ENCODE measurements around the gene LSM6. TPM values are rescaled to one million over a fixed set of nuclear protein-coding genes. Genes with fewer than 3 reads are reported as not detected.

LSM6 gene
- total RNA-seq, 1 donor from 2014 or later, result 56.2 TPM

- no peak for TF ChIP-seq CTCF (conservative IDR thresholded peaks at IDR 0.05)
- no peaks in the 10 kb centered on the region for H3K36me3 Mint-ChIP-seq (ENCODE audit: low read depth)
- H3K27ac Mint-ChIP-seq (ENCODE audit: unreplicated experiment), result no peak overlapping the region
- H3K4me3 Mint-ChIP-seq, result no peak overlapping the region
- no peaks in the 10 kb centered on the region for H3K4me1 Mint-ChIP-seq
- H3K9me3 Mint-ChIP-seq, result no peaks in the 10 kb centered on the region
- peaks cover 11% of the 10 kb centered on the region for H3K27me3 Mint-ChIP-seq (ENCODE audit: low read depth)
- no peak for DNase-seq (ENCODE audit: low read depth, low spot score)
Measured at GRCh38 chr4:146158036-146158745, 17.3 kb upstream of the LSM6 start.

- DNase-seq (ENCODE audit: low read depth, low spot score), result no peak
- no peak for TF ChIP-seq CTCF (conservative IDR thresholded peaks at IDR 0.05)
- H3K27me3 Mint-ChIP-seq (ENCODE audit: low read depth), result peaks cover 4% of the 10 kb centered on the region
- H3K9me3 Mint-ChIP-seq, result no peaks in the 10 kb centered on the region
- no peaks in the 10 kb centered on the region for H3K4me1 Mint-ChIP-seq
- no peaks in the 10 kb centered on the region for H3K36me3 Mint-ChIP-seq (ENCODE audit: low read depth)
- no peak overlapping the region for H3K27ac Mint-ChIP-seq (ENCODE audit: unreplicated experiment)
- H3K4me3 Mint-ChIP-seq, result no peak overlapping the region
Measured at GRCh38 chr4:146159384-146160058, 16.0 kb upstream of the LSM6 start.

GRCh38 chr4:146161243-146161642 lies 14.3 kb upstream of the LSM6 start:
- H3K4me1 Mint-ChIP-seq, result no peaks in the 10 kb centered on the region
- no peak overlapping the region for H3K27ac Mint-ChIP-seq (ENCODE audit: unreplicated experiment)
- peaks cover 2% of the 10 kb centered on the region for H3K9me3 Mint-ChIP-seq
- peaks cover 6% of the 10 kb centered on the region for H3K27me3 Mint-ChIP-seq (ENCODE audit: low read depth)
- H3K36me3 Mint-ChIP-seq (ENCODE audit: low read depth), result no peaks in the 10 kb centered on the region
- no peak overlapping the region for H3K4me3 Mint-ChIP-seq
- TF ChIP-seq CTCF (conservative IDR thresholded peaks at IDR 0.05), result no peak
- no peak for DNase-seq (ENCODE audit: low read depth, low spot score)

- H3K36me3 Mint-ChIP-seq (ENCODE audit: low read depth), result no peaks in the 10 kb centered on the region
- H3K4me1 Mint-ChIP-seq, result no peaks in the 10 kb centered on the region
- H3K4me3 Mint-ChIP-seq, result no peak overlapping the region
- TF ChIP-seq CTCF (conservative IDR thresholded peaks at IDR 0.05), result no peak
- peaks cover 8% of the 10 kb centered on the region for H3K27me3 Mint-ChIP-seq (ENCODE audit: low read depth)
- H3K9me3 Mint-ChIP-seq, result peaks cover 2% of the 10 kb centered on the region
- H3K27ac Mint-ChIP-seq (ENCODE audit: unreplicated experiment), result no peak overlapping the region
- no peak for DNase-seq (ENCODE audit: low read depth, low spot score)
Measured at GRCh38 chr4:146165221-146165620, 10.3 kb upstream of the LSM6 start.

- H3K9me3 Mint-ChIP-seq, result peaks cover 2% of the 10 kb centered on the region
- no peak overlapping the region for H3K4me3 Mint-ChIP-seq
- H3K36me3 Mint-ChIP-seq (ENCODE audit: low read depth), result no peaks in the 10 kb centered on the region
- no peak for TF ChIP-seq CTCF (conservative IDR thresholded peaks at IDR 0.05)
- no peaks in the 10 kb centered on the region for H3K4me1 Mint-ChIP-seq
- no peak overlapping the region for H3K27ac Mint-ChIP-seq (ENCODE audit: unreplicated experiment)
- H3K27me3 Mint-ChIP-seq (ENCODE audit: low read depth), result peaks cover 8% of the 10 kb centered on the region
- DNase-seq (ENCODE audit: low read depth, low spot score), result no peak
Measured at GRCh38 chr4:146165840-146166239, 9.7 kb upstream of the LSM6 start.
